Common myeloid progenitor, CD34-positive (primary cell): ENCODE measurements around the gene ASB13.

Experiments
- CTCF ChIA-PET: fragments of 350-600 bp; sonication (Branson Sonifier 250); formaldehyde crosslinking; loops from one replicate; lab custom pipeline; 2021; ENCODE audit warnings: antibody characterized with exemption; lab: Charles Lee
- POLR2A ChIA-PET: fragments of 350-600 bp; sonication (Branson Sonifier 250); formaldehyde crosslinking; loops from one replicate; lab custom pipeline; 2021; ENCODE audit warnings: antibody characterized with exemption; lab: Charles Lee
- DNase-seq, 3 donors: peaks; one replicate each; pipeline versions ENCODE4 v3.0.0 to v3.0.0-alpha.2; 2013
- H3K27ac ChIP-seq, 2 experiments: 1 replicate in 1 of 2; 2 replicates in 1 of 2; pipeline ENCODE4 v1.7.0; 2013; ENCODE audit warnings: inconsistent platforms in 2 of 2, low read length in 2 of 2, mild to moderate bottlenecking in 2 of 2, low read depth in 1 of 2, moderate library complexity in 1 of 2; ENCODE audit not compliant: severe bottlenecking in 2 of 2, insufficient read depth in 1 of 2, poor library complexity in 1 of 2
- H3K27me3 ChIP-seq, 5 experiments: replicated peaks in 2 of 5; 1 replicate in 3 of 5; 2 replicates in 2 of 5; pipeline versions ENCODE4 v1.6.1 to v1.7.0; 2013; ENCODE audit warnings: low read length in 4 of 5, mild to moderate bottlenecking in 2 of 5, moderate library complexity in 2 of 5, inconsistent platforms in 1 of 5; ENCODE audit not compliant: insufficient read depth in 5 of 5, control insufficient read depth in 4 of 5
- H3K36me3 ChIP-seq, 4 experiments: 1 replicate in 2 of 4; 2 replicates in 2 of 4; pipeline versions ENCODE4 v1.6.1 to v1.7.0; 2013; ENCODE audit warnings: low read length in 3 of 4, control low read depth in 1 of 4, mild to moderate bottlenecking in 1 of 4; ENCODE audit not compliant: control insufficient read depth in 4 of 4, insufficient read depth in 4 of 4
- H3K4me1 ChIP-seq, 4 experiments: 1 replicate in 3 of 4; 2 replicates in 1 of 4; pipeline versions ENCODE4 v1.6.1 to v1.7.1; 2013; ENCODE audit warnings: low read length in 3 of 4, mild to moderate bottlenecking in 3 of 4, control low read depth in 1 of 4, inconsistent platforms in 1 of 4, moderate library complexity in 1 of 4; ENCODE audit not compliant: control insufficient read depth in 4 of 4, insufficient read depth in 4 of 4; ENCODE audit errors: control extremely low read depth in 1 of 4
- H3K4me3 ChIP-seq, 7 experiments: 1 replicate in 4 of 7; 2 replicates in 3 of 7; pipeline versions ENCODE4 v1.5.1 to v1.7.0; 2013; ENCODE audit warnings: mild to moderate bottlenecking in 7 of 7, low read length in 6 of 7, moderate library complexity in 6 of 7, inconsistent platforms in 2 of 7, low read depth in 2 of 7, control low read depth in 1 of 7; ENCODE audit not compliant: insufficient read depth in 4 of 7, control insufficient read depth in 1 of 7; ENCODE audit errors: extremely low read depth in 1 of 7
- H3K9me3 ChIP-seq, 5 experiments: 1 replicate in 4 of 5; 2 replicates in 1 of 5; pipeline versions ENCODE4 v1.6.1 to v1.7.1; 2013; ENCODE audit warnings: low read length in 4 of 5, mild to moderate bottlenecking in 2 of 5, inconsistent platforms in 1 of 5, low read depth in 1 of 5, moderate library complexity in 1 of 5; ENCODE audit not compliant: control insufficient read depth in 4 of 5, insufficient read depth in 2 of 5; ENCODE audit errors: control extremely low read depth in 1 of 5
- WGBS: methylation state at CpG from one replicate; pipeline ENCODE4 v1.1.5; 2013; ENCODE audit not compliant: insufficient coverage; 5-methylcytosine and 5-hydroxymethylcytosine counted together

Gene ASB13

GRCh38 chr10:5656737-5657579, 9.4 kb downstream of the ASB13 start:
- POLR2A ChIA-PET: no interaction called here
- WGBS: 100% methylated on average over 1 of the region's 8 CpGs
- no peak overlapping the region for H3K27ac ChIP-seq
- no peaks in the 10 kb centered on the region for H3K27me3 ChIP-seq
- peaks cover 0 to 14% (median 8%) of the 10 kb centered on the region in 4 experiments for H3K4me1 ChIP-seq
- CTCF ChIA-PET: interaction anchor here (0.8 kb wide), 1 partner anchor 100 kb away, joined by 5 read pairs; no protein-coding TSS in a partner anchor
- no peak overlapping the region for H3K4me3 ChIP-seq
- no peaks in the 10 kb centered on the region for H3K9me3 ChIP-seq
- DNase-seq: no peak
- H3K36me3 ChIP-seq: peaks cover 0 to 6% (median 3%) of the 10 kb centered on the region in 4 experiments

GRCh38 chr10:5655121-5655520, 11.3 kb downstream of the ASB13 start:
- Histone ChIP-seq H3K4me3 (no peak overlapping the region), H3K9me3 (no peaks in the 10 kb centered on the region), H3K27ac (no peak overlapping the region), H3K4me1 (peaks cover 0 to 9% (median 8%) of the 10 kb centered on the region in 4 experiments), H3K36me3 (peaks cover 0 to 18% (median 10%) of the 10 kb centered on the region in 4 experiments), H3K27me3 (no peaks in the 10 kb centered on the region)
- POLR2A ChIA-PET: no interaction called here
- DNase-seq: no peak
- 83% methylated on average over 1 of the region's 3 CpGs for WGBS
- CTCF ChIA-PET: no interaction called here

GRCh38 chr10:5654218-5654755, 12.1 kb downstream of the ASB13 start:
- Histone ChIP-seq H3K4me1 (peaks cover 0 to under 1% (median under 1%) of the 10 kb centered on the region in 4 experiments), H3K36me3 (peaks cover 0 to 24% (median 10%) of the 10 kb centered on the region in 4 experiments), H3K9me3 (no peaks in the 10 kb centered on the region), H3K4me3 (no peak overlapping the region), H3K27me3 (no peaks in the 10 kb centered on the region), H3K27ac (no peak overlapping the region)
- no peak for DNase-seq
- CTCF ChIA-PET: no interaction called here
- 91% methylated on average over 10 of the region's 10 CpGs for WGBS
- POLR2A ChIA-PET: no interaction called here

- 95% methylated on average over 13 of the region's 14 CpGs for WGBS
- no peak overlapping the region for H3K4me3 ChIP-seq
- H3K27ac ChIP-seq: no peak overlapping the region
- H3K4me1 ChIP-seq: no peaks in the 10 kb centered on the region
- ChIA-PET CTCF (no interaction called here), POLR2A (no interaction called here)
- H3K27me3 ChIP-seq: no peaks in the 10 kb centered on the region
- H3K36me3 ChIP-seq: peaks cover 0 to 34% (median 12%) of the 10 kb centered on the region in 4 experiments
- no peak for DNase-seq
- H3K9me3 ChIP-seq: no peaks in the 10 kb centered on the region
Measured at GRCh38 chr10:5652746-5653145, 13.6 kb downstream of the ASB13 start.

- no peak overlapping the region for H3K27ac ChIP-seq
- H3K9me3 ChIP-seq: no peaks in the 10 kb centered on the region
- 97% methylated on average over 11 of the region's 11 CpGs for WGBS
- POLR2A ChIA-PET: no interaction called here
- H3K36me3 ChIP-seq: peaks cover 0 to 36% (median 20%) of the 10 kb centered on the region in 4 experiments
- no peaks in the 10 kb centered on the region for H3K27me3 ChIP-seq
- CTCF ChIA-PET: interaction anchor here (1.2 kb wide), 1 partner anchor 9 kb away, joined by 3 read pairs; no protein-coding TSS in a partner anchor
- H3K4me3 ChIP-seq: no peak overlapping the region
- no peak for DNase-seq
- peaks cover 0 to 11% (median 2%) of the 10 kb centered on the region in 4 experiments for H3K4me1 ChIP-seq
Measured at GRCh38 chr10:5651388-5651764, 15.0 kb downstream of the ASB13 start.

GRCh38 chr10:5650664-5651387, 15.6 kb downstream of the ASB13 start:
- POLR2A ChIA-PET: no interaction called here
- H3K36me3 ChIP-seq: peaks cover 0 to 36% (median 22%) of the 10 kb centered on the region in 4 experiments

More at GRCh38 chr10:5650664-5651387, 15.6 kb downstream of the ASB13 start:
- H3K9me3 ChIP-seq: no peaks in the 10 kb centered on the region
- no peak for DNase-seq
- no peak overlapping the region for H3K27ac ChIP-seq
- no peaks in the 10 kb centered on the region for H3K27me3 ChIP-seq
- CTCF ChIA-PET: interaction anchor here (0.7 kb wide), 1 partner anchor 10 kb away, joined by 3 read pairs; no protein-coding TSS in a partner anchor
- no peak overlapping the region for H3K4me3 ChIP-seq
- H3K4me1 ChIP-seq: peaks cover 0 to 17% (median 4%) of the 10 kb centered on the region in 4 experiments
- 98% methylated on average over 19 of the region's 20 CpGs for WGBS
